Activated T-cell treated with anti-CD3 and anti-CD28 coated beads, Interleukin-2, amount 50 U/mL, for 4 hours (primary cell): ENCODE data around the gene ZSCAN20. TPM values are rescaled to one million over a fixed set of nuclear protein-coding genes. Genes with fewer than 3 reads are reported as not detected.

Source experiments
- ATAC-seq, 2 donors: fragments of 200-7000 bp; cut with Tn5 transposase; one replicate each; pipeline ENCODE4 v1.10.0; 2021
- DNase-seq: peaks from one replicate; pipeline ENCODE4 v3.0.0-alpha.2; 2020
- H3K27me3 Mint-ChIP-seq: one replicate; pipeline ENCODE4 v1.8.0; 2021; ENCODE audit warnings: low read depth, mixed read lengths
- H3K36me3 Mint-ChIP-seq: one replicate; pipeline ENCODE4 v1.8.0; 2022; ENCODE audit warnings: mixed read lengths; ENCODE audit not compliant: insufficient read depth
- H3K4me1 Mint-ChIP-seq: one replicate; pipeline ENCODE4 v1.8.0; 2021; ENCODE audit warnings: low read depth, mixed read lengths
- H3K4me3 Mint-ChIP-seq: one replicate; pipeline ENCODE4 v1.8.0; 2021; ENCODE audit warnings: mild to moderate bottlenecking, moderate library complexity, mixed read lengths
- H3K9me3 Mint-ChIP-seq: one replicate; pipeline ENCODE4 v1.8.0; 2021; ENCODE audit warnings: mixed read lengths
- total RNA-seq, 3 donors: library from RNA; stranded (reverse); gene quantifications; one replicate each; pipeline ENCODE4 v1.2.1, GENCODE V29; 2021

Gene ZSCAN20
- total RNA-seq, 3 donors from 2014 or later: 1.9 to 3.7 (median 3.1) TPM

- Mint-ChIP-seq H3K4me3 (no peak overlapping the region), H3K27me3 (peaks cover 28% of the 10 kb centered on the region)
These were observed 44.6 kb downstream of the ZSCAN20 start for GRCh38 chr1:33516891-33517567.

DNA sequence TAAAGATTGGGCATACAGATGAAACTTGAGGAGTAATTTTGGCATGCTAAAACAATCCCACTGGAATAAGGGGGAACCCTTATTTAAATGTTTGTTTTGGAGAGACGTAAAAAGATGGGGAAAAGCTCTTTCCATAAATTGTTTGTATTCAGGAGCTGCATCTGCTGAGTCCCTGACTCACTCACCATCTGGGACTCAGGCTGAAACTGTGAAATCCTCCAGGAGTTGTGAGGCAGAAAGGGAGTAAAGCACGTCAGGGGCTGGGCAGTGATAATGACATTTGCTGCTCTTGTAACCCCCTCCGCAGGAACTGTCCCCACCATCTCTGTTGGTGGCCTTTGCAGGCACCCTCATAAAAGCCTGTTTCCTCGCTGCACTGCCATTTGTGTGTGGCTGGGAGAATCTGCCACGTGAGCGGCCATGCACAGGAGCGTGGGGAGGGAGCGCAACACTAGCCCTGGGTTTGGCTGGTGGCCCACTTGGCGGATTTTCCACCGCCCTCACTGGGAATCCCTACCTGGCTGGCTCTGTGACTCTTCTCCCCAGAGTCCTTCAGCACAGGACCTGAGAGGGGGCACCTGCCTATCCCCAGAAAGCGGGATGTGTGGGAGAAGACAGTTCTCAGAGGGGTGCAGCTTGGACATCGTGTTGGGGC, 45.3 kb downstream of the ZSCAN20 start:
- no peak overlapping the region for H3K4me3 Mint-ChIP-seq
- DNase-seq: no peak
- no peaks in the 10 kb centered on the region for H3K4me1 Mint-ChIP-seq
- H3K27me3 Mint-ChIP-seq: peaks cover 34% of the 10 kb centered on the region
- H3K36me3 Mint-ChIP-seq: no peaks in the 10 kb centered on the region
- no peak for ATAC-seq
- no peaks in the 10 kb centered on the region for H3K9me3 Mint-ChIP-seq

More at GRCh38 chr1:33516891-33517567, 44.6 kb downstream of the ZSCAN20 start:
- Mint-ChIP-seq H3K4me1 (no peaks in the 10 kb centered on the region), H3K9me3 (no peaks in the 10 kb centered on the region), H3K36me3 (no peaks in the 10 kb centered on the region)
- DNase-seq (no peak), ATAC-seq (no peak)

DNA sequence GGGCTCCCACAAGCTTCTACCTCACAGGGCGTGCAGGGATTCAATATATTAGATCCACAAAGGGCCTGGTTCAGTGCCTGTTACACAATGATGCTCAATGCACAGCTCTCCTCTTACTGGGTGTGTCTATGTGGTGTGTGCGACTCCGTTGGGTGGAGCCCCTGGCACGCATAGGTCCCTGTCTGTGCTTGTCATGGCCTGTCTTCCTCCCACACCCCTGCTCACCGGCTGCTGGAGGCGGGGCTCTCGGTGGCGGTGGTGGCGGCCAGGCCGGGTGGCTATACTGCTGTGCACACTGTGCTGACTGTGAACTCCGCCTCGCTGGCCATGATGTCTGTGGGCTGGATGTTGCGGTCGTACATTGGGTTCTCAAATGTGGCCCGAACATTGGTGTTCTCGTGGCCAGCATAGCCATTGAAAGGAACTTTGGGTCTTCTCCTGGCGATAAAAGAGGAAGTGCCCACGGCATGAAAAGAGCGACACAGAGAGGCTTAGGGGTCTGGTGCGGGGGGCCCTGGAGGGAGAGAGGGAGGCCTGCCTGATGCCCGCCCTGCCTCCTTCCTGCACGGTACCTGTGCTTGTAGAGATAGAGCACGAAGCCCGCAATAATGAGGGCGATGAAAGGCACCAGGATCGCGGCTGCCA, 46.9 kb downstream of the ZSCAN20 start:
- DNase-seq (no peak), ATAC-seq (no peak)
- Mint-ChIP-seq H3K36me3 (no peaks in the 10 kb centered on the region), H3K27me3 (peaks cover 45% of the 10 kb centered on the region), H3K9me3 (no peaks in the 10 kb centered on the region), H3K4me1 (no peaks in the 10 kb centered on the region), H3K4me3 (no peak overlapping the region)

DNA sequence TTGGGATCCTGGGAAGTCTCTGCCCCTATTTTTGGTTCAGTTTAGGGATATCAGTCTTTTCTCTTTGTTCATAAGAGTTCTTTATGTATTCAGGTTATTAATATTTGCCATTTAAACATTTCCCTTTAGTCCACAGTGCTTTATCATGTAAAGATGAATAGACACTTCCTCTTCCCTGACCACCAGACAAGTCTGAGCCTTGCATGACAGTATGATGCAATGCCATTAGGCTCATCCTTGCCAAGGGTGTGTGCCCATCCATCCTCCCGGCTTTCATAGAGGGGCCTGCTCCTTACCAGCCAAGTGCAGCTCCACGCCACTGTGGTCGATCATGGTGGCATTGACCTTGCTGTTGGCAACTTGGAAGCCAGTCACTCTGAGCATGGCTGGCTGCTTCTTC, 52.1 kb downstream of the ZSCAN20 start:
- DNase-seq (no peak), ATAC-seq (no peak)
- Mint-ChIP-seq H3K4me1 (no peaks in the 10 kb centered on the region), H3K27me3 (peaks cover 46% of the 10 kb centered on the region), H3K9me3 (no peaks in the 10 kb centered on the region), H3K36me3 (no peaks in the 10 kb centered on the region), H3K4me3 (no peak overlapping the region)

- Mint-ChIP-seq H3K4me1 (no peaks in the 10 kb centered on the region), H3K4me3 (no peak overlapping the region), H3K27me3 (peaks cover 39% of the 10 kb centered on the region), H3K36me3 (no peaks in the 10 kb centered on the region), H3K9me3 (no peaks in the 10 kb centered on the region)
- no peak for DNase-seq
- no peak for ATAC-seq
These were observed 55.5 kb downstream of the ZSCAN20 start for GRCh38 chr1:33527934-33528333.

DNA sequence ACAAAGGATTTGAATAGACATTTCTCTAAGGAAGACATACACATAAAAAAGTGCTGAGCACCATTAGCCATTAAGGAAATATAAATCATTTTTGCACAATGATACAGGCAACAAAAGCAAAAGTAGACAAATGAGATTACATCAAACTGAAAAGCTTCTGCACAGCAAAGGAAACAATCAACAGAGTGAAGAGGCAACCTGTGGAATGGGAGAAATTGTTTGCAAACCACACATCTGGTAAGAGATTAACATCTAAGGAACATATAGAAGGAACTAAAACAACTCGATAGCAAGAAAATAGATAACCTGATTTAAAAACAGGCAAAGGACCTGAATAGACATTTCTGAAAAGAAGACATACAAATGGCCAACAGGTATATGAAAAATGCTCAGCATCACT, 57.5 kb downstream of the ZSCAN20 start:
- no peak overlapping the region for H3K4me3 Mint-ChIP-seq
- H3K9me3 Mint-ChIP-seq: no peaks in the 10 kb centered on the region
- DNase-seq (no peak), ATAC-seq (no peak)
- peaks cover 31% of the 10 kb centered on the region for H3K27me3 Mint-ChIP-seq
- no peaks in the 10 kb centered on the region for H3K4me1 Mint-ChIP-seq
- H3K36me3 Mint-ChIP-seq: no peaks in the 10 kb centered on the region

DNA sequence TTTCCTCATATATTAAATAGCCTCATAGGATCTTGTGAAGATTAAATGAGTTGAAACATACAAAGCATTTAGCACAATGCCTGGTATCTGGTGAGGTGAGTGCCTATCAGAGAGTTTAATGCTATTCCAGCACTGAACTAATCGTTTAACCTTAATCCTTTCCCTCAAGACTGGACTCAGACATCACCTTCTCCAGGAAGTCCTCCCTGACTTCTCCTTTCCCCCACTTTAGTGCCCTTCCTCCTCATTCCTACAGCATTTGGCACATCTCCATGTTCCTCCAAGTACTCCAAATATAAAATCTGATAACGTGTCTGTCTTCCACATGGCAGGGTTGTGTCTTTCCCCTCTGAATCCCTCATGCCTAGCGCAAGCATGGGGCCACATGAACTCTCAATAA, 59.8 kb downstream of the ZSCAN20 start:
- Mint-ChIP-seq H3K4me3 (no peak overlapping the region), H3K4me1 (no peaks in the 10 kb centered on the region), H3K27me3 (peaks cover 38% of the 10 kb centered on the region), H3K9me3 (no peaks in the 10 kb centered on the region), H3K36me3 (no peaks in the 10 kb centered on the region)
- ATAC-seq (no peak), DNase-seq (no peak)

GRCh38 chr1:33532936-33533335, 60.5 kb downstream of the ZSCAN20 start:
- Mint-ChIP-seq H3K4me3 (no peak overlapping the region), H3K9me3 (no peaks in the 10 kb centered on the region), H3K4me1 (no peaks in the 10 kb centered on the region), H3K27me3 (peaks cover 41% of the 10 kb centered on the region), H3K36me3 (no peaks in the 10 kb centered on the region)
- no peak for DNase-seq
- ATAC-seq: no peak

GRCh38 chr1:33535334-33535733, 62.9 kb downstream of the ZSCAN20 start:
- ATAC-seq (no peak), DNase-seq (no peak)
- H3K4me1 Mint-ChIP-seq: no peaks in the 10 kb centered on the region
- no peak overlapping the region for H3K4me3 Mint-ChIP-seq
- no peaks in the 10 kb centered on the region for H3K36me3 Mint-ChIP-seq
- H3K27me3 Mint-ChIP-seq: peaks cover 33% of the 10 kb centered on the region
- no peaks in the 10 kb centered on the region for H3K9me3 Mint-ChIP-seq

- H3K9me3 Mint-ChIP-seq: no peaks in the 10 kb centered on the region
- H3K27me3 Mint-ChIP-seq: peaks cover 30% of the 10 kb centered on the region
- DNase-seq (no peak), ATAC-seq (no peak)
- no peaks in the 10 kb centered on the region for H3K36me3 Mint-ChIP-seq
- H3K4me1 Mint-ChIP-seq: no peaks in the 10 kb centered on the region
- H3K4me3 Mint-ChIP-seq: no peak overlapping the region
These were observed 65.4 kb downstream of the ZSCAN20 start for GRCh38 chr1:33537885-33538284.

DNA sequence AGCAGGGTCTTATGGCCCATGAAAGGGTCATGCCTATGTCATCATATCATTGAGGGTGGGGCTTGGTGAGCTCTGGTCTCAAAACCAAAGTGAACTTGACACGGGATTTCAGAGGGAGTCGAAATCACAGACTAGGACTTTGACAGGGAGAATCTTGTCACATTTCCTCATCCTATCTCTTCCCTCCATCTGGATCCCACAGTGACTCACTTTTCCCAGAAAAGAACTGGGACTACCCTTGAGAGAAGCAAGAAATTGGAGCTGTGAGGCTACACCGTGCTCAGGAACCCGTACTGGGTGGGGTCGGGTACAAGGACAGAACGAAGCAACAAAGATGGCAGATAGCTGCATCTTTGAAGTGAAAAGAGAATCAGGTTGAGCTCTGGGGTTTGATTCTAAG, 69.5 kb downstream of the ZSCAN20 start:
- H3K27me3 Mint-ChIP-seq: peaks cover 17% of the 10 kb centered on the region
- H3K4me3 Mint-ChIP-seq: no peak overlapping the region
- no peaks in the 10 kb centered on the region for H3K4me1 Mint-ChIP-seq
- DNase-seq: no peak
- no peaks in the 10 kb centered on the region for H3K36me3 Mint-ChIP-seq
- no peak for ATAC-seq
- H3K9me3 Mint-ChIP-seq: no peaks in the 10 kb centered on the region

Other genes starting within 250 kb of the ZSCAN20 start
- 10 to 100 TPM in 2 of 3 donors, 1 to 10 TPM in 1; 8.4 to 11.2 (median 10.3) TPM for gene ZNF362, start 216.2 kb upstream of the ZSCAN20 start, total RNA-seq
- gene A3GALT2, start 151.5 kb upstream of the ZSCAN20 start, total RNA-seq: under 1 TPM in 1 of 3 donors, not detected in 2; 0.30 TPM
- gene PHC2, start 41.5 kb upstream of the ZSCAN20 start, total RNA-seq: 10 to 100 TPM; 22.8 to 31.7 (median 30.5) TPM